NK-92 treated with Interleukin-12 subunit alpha and Interleukin-12 subunit beta, amount 100 ng/mL, for 24 hours (cell line): ENCODE measurements around the gene TMEM44.
"Not testable (repeated sequence)": the region's sequence is repeated elsewhere in the genome, so short reads cannot be mapped to it uniquely, and the experiment has no call there.

Experiments used
- DNase-seq: peaks from one replicate; lab custom pipeline; 2025; lab: John Stamatoyannopoulos, UW

Gene TMEM44

DNA sequence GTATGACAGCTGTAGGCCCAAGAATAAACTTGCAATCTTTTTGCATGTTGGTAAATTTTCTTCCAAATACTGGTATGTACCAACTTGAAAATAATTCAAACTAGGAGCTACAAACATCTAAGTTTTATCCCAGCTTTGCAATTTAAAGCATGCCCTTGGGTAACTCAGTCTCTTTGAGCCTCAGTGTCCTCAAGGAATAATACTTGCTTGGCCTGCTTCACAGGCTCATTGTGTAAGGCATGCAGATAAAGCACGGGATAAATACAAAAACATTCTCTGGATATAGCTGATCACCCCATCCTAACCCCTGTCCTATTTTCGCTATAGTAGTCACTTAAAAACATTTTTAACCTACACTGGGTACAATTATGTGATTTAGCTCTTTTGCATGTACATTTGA, 9.6 kb upstream of the TMEM44 start:
- no peak for DNase-seq

DNA sequence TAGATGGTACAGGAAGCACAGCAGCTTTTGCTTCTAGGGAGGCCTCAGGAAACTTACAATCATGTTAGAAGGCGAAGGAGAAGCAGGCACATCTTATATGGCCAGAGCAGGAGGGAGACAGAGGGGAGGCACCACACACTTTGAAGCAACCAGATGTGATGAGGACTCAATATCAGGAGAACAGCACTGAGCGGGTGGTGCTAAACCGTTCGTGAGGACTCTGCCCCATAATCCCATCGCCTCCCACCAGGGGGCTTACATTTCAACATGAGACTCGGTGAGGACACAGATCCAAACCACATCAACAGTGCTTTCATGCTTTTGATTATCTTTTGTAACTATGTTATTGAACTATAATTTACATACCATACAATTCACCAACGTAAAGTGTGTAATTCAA, 7.6 kb upstream of the TMEM44 start:
- no peak for DNase-seq

DNA sequence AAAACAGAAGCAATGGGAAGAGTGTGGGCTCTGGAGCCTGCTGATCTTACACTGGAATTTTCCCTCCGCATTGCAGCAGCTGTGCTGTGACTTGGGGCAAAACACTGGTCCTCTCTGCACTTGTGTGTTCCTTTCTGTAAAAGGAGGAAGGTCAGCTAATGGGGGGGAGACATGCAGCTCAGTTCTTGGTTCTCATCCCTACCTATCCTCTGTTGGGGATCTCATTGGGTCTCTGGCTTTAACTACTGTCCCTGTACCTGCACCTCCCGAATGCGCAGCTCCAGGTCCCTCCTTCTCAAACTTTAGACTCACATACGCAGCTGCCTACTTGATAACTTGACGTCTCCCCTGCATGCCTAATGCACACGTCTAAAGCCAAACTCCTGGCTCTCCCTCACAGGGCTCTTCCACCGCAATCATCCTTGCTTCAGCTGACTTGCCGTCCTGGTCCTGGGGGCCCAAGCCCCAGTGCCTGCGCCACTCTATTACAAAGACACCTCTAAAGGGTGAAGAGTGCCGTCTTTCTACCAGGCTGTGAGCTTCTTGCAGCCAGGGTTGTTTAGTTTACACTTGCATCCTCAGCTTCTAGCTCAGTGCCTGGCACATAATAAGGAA, 5.9 kb upstream of the TMEM44 start:
- DNase-seq: no peak

DNA sequence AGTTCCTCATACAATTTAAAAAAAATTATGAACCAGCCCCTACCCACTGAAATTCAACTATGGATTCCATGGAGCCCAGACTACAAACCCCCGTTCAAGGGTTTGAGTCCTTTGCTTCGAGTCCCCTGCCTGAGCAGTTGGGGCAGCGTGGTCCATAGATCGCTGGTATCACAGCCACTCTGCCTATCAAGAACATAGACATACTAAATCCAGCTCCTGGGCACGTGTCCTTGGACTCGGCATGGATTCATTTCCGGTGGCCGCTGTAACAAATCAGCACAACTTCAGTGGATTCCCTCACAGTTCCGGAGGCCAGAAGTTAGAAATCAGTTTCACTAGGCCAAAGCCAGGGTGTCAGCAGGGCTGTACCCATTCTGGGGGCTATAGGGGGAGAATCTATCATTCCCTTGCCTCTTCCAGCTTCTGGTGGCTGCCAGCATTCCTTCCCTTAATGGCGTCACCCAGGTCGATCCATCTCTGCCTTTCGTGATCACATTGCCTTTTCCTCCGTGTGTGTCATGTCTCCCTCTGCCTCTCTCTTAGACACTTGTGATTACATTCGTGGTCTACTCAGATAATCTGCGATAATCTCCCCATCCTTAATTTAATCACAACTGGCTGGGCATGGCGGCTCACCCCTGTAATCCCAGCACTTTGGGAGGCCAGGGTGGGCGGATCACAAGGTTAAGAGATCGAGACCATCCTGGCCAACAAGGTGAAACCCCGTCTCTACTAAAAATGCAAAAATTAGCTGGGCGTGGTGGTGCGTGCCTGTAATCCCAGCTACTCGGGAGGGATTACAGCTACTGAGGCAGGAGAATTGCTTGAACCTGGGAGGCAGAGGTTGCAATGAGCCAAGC, 4.6 kb upstream of the TMEM44 start:
- DNase-seq: no peak

DNA sequence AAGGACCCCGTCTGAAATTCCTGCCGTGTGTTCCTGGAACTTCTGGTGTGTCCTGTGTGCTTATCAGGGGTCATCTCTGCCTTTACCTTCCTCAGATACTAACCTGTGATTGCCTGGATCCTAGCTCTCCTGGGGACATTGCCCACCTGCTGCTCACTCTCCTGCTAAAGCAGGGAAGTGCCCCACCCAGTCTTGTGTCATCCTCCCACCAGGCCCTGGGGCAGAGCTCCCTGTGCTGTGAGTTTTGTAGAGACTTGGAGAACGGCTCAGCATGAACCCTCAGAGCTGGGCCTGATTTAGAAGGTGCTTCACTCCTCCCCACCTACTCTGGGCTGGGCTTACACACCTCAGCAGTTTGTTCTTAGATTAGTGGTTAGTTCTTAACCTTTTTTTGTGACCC, 3.8 kb upstream of the TMEM44 start:
- no peak for DNase-seq

DNA sequence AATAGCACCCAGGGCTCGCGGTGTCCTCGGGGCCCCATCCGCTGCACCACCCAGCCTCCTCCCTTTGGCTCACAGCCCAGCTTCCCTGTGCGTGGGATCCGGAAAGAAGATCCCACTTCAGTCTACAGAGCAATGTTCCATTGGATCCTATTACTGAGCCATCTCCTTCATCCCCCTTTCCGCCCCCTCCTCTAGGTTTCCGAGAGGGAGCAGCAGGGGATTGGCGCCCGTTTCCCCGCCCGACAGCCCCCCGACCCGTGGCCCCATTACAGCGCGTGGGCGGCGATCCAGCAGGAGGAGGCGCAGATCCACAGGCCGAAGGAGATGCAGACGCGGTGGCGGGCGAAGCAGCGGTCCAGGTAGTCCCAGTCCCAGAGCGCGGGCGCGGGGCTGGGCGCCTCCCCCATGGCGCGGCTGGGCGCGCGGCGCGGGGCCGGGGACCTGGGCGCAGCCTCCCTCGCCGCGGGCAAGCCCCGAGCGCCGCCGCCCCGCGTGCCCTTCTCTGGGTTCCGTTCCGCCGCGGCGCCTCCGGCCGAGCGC, 340 bp downstream of the TMEM44 start:
- DNase-seq: no peak

DNA sequence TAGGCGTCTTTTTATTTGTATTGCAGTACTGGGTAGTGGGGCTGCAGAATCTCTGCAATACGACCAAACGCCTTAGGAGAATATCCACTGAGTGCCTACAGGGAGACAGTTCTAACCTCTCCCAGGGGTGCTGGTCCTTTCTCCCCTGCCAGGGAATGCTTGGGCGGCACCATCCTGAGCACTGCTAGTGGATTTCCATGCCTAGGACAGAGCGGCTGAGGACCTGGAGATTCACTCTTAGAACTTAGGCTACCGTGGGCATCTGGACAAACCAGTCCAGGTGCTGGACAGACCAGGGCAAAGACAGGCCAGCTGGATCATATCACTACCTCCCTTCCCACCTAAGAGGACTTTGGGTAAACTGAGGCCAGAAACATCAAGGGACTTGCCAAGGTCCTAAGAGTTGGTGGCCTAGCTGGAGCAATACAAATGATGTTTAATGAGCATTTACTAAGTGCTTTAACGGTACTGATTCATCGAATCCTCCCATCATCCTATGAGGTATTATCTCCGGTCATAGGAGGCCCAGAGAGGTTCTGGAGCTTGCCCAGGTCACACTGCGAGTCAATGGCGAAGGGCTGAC, 902 bp downstream of the TMEM44 start:
- no peak for DNase-seq

DNA sequence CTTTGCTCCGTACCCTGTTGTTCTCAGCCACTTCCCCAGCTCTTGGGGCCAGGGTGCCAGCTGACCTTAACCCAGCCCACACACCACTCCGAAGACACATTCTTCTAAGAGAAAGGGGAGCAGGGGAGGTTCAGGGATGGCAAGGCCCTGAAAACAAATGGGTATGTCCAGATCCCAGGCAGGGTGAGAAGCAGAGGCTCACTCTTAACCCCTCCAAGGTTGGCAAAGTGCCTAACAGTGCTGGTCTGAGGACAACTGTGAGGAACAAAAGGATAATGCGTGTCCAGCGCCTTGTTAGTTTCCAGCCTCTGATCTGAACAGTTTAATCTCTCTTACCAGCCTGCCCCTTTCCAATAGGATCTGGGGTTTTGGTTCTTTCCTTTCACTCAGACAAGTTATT, 1.5 kb downstream of the TMEM44 start:
- DNase-seq: no peak

DNA sequence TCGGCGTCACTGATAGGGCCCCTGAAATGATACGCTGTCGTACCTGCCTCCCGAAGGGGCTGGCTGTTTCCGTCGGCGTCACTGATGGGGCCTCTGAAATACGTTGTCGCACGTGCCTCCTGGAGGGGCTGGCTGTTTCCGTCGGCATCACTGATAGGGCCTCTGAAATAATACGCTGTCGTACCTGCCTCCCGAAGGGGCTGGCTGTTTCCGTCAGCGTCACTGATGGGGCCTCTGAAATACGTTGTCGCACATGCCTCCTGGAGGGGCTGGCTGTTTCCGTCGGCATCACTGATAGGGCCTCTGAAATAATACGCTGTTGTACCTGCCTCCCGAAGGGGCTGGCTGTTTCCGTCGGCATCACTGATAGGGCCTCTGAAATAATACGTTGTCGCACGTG, 2.5 kb downstream of the TMEM44 start:
- not testable (repeated sequence) for DNase-seq

DNA sequence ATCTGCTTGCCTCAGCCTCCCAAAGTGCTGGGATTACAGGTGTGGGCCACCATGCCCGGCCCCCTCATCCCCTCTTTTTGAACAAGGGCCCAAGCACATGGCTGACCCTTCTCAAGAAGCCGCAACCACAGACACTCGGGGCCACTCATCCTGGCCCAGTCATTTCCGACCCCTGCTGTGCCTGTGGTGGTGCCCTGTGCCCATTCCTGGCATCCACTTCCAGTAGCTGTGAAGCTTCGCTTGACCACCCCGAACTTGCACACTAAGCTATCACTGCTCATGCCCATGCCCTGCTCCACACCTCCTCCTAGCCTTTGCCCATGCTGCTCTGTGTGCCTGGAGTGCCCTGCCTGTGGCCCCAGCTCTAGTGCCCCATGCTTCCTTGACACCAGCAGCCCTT, 8.3 kb downstream of the TMEM44 start:
- DNase-seq: no peak

DNA sequence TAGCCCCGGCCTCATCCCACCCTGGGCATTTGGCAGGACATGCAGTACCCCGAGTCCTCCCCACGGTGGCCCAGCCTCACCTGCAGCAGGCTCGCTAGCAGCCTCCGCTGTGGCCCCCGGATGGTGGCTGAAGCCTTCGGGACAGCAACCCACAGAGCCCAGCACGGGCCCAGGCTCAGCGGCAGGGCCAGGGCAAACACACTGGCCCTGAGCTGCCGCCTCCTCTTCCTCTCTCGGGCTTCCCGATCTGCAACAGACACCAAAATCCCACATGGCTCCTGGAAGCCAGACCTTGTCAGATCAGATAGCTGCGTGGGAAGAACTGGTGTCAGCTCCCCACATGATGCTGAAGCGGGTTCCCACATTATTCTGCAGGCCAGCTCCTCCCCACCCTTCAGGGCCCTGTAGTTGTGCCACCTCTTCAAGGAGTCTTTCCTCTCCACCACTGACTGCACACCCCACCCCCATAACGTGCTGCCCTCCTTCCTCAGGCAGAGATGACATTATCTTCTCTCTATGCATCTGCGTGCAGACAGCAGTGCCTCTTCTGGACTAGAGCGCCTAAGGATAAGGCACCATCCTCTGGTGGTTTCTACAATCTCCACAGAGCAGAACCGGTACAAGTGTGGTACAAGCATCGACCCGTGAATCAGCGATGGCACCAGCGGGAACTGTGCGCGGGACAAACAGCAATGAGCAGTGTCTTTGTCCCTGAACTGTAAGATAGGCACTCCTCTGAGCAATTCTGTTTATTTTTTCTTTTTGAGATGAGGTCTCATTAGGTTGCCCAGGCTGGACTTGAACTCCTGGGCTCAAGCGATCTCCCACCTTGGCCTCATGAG, 9.5 kb downstream of the TMEM44 start:
- DNase-seq: no peak

DNA sequence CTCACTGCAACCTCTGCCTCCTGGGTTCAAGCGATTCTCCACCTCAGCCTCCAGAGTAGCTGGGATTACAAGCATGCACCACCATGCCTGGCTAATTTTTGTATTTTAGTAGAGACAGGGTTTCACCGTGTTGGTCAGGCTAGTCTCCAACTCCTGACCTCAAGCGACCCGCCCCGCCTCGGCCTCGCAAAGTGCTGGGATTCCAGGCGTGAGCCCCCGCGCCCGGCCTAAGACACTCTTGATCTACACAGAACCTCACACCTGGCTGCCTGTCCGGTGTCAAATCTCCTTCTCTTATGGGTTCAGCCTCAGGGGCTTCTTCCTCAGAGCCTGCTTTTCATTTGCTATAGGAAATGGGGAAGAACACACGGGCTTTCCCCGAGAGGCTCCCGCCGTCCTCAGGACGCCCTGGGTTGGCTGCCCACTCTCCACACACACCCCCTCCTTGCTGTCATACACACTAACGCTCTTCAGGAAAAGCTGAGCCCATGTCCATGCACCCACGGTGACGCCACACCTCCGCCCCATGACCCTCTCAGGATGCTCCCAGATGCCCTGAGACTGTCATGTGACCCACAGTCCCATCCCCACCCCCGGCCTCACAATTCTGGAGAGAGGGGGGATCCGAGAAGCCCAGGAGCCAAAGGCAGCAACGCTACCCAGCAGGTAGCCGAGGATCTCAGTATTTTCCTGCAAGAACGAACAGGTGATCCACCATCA, 10.4 kb downstream of the TMEM44 start:
- no peak for DNase-seq

DNA sequence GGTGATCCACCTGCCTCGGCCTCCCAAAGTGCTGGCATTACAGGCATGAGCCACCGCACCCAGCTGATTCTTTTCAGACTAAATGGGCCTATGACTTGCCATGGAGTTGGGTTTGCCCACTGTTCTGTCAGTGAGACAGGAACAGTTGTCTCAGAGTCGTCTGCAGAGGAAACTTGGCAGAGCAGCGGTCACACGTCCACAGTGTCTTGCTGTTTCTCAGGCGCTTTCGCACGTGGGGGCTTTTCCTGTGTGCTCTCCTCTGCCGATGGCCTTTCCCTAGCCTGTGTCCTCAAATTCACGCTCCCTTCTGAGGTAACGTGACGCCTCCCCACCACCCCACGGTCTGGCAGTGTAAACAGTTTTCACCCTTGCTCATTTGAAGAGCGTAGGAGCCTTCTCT, 11.3 kb downstream of the TMEM44 start:
- DNase-seq: no peak

DNA sequence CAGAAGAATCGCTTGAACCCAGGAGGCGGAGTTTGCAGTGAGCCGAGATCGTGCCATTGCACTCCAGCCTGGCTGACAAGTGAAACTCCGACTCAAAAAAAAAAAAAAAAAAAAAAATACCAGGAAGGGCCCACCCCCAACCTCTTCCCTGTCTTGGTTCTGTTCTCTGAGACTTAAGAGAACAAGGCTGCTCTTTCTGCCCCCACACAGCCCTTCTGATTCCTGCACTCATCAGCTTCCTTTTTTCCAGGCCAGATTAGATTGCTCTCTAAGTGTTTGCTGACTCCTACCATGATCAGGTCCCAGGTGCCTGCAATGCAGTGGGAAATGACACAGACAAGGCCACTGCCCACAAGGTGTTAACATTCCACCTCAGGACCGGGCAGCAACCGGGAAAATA, 13.0 kb downstream of the TMEM44 start:
- DNase-seq: no peak

DNA sequence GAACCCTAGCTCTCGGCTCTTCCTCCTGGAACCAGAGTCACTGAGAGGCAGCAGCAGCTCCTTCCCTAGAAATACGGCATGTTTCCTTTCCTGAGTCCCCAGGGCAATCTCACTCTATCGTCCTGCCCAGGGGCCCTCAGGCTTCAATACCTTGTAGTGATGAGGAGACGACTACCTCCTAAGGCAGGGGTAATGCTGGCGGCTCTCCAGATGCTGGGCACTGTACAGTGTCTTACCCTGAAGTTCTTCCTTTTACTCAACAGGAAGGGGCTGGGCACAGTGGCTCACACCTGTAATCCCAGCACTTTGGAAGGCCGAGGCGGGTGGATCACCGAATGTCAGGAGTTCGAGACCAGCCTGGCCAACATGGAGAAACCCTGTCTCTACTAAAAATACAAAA, 13.5 kb downstream of the TMEM44 start:
- DNase-seq: no peak

DNA sequence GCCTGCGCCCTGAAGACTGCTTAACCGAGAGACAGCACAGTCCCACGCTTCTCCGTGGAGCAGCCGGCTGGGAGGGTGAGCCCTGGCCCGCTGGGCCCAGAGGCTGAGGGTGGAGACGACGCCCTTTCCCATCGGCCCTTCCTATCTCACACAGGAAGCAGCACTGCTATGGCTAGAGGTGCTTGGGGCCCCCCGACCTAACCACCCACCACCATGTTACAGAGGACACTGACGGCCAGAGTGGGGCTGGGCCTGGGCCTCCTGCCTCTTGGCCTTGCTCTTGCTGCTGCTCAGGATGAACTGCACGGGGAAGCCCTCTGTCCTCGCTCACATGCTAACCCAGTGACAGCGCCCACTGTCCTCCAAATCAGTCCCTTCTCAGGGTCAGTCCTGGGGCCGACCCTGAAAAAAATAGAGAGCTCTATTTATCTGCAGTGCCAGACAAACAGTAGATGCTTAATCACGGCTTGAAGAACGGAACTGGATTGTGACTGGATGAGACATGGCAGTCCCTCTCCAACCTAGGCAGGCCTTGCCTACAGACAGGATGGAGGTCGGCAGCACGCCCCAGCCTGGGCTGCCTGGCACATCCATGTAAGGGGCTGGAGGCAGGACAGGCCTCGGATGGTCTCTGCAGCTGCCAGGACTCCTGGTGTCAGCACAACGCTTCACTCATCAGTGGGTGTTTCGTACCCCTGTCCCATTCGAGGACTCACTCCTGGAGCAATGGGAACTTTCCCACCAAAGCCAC, 14.2 kb downstream of the TMEM44 start:
- no peak for DNase-seq

DNA sequence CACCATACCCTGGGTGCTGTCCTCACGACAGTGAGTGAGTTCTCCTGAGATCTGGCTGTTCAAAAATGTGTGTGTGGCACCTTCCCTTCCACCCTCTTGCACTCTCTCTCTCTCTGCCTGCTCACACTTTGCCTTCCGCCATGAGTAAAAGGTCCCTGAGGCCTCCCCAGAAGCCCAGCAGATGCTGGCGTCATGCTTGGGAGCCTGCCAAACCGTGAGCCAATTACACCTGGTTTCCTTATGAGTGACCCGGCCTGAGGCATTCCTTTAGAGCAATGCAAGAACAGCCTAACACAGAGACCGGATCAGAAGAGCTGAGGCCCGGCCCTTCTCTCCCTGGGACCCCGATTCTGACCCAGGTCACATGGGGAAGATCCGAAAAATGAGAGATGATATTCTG, 15.4 kb downstream of the TMEM44 start:
- DNase-seq: no peak

DNA sequence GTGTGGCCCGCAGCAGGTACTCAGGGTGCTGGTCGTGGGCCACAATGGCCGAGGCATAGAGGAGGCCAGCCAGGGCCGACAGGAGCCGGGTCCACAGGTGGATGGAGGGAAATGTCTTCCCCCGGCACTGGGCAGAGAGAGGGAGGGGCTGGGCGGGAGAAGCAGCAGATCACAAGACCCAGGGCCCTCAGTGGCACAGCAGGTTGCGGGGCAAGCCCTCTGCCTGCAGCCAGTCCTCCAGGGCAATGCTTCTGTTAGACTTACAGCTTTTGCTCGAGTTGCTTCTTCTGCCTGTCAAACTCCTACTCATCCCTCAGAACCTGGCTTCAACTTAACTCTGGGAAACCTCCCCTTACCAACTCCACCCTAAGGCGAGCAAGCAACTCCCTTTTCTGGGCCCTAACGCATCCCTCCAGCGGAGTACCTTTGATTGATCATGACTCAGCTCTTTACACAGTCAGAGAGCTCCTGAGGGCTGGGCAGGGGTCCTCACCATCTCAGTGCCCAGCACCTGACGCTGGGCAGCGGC, 16.0 kb downstream of the TMEM44 start:
- no peak for DNase-seq

DNA sequence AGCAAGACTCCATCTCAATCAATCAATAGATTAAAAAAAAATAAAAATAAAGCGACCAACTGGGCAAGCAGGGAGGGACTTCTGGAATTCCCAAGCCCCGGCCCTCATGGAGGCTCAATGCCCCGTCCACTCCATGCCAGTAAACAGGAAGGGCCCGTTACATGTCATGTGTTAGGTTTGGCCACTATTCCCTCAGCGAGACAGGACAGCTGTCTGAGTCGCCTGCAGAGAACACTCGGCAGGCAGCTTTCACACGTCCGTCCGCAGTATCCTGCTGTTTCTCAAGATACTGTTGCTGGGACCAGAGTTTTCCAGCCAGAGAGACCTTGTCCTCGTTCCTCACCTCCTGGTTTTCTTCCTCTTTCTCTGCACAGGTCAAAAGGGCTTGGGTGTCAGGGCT, 18.0 kb downstream of the TMEM44 start:
- DNase-seq: no peak

DNA sequence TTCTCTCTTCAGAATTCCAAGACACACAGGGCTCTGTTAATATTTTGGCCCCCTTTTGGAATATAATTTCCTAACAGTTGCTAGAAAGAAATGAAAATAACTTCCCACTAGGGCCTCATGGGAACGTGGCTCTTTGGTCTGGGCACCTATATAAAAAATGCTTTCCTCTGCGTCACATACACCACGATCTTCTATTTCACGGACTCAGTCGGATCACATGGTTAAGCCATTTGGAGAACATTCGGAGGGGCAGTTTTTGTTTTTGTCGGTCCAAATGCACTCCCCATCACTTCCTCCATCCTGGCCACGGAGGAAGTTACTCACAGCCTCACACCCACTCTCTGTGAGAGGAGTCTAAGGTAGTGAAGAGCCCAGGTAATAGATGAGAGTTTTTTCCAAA, 21.0 kb downstream of the TMEM44 start:
- DNase-seq: no peak

DNA sequence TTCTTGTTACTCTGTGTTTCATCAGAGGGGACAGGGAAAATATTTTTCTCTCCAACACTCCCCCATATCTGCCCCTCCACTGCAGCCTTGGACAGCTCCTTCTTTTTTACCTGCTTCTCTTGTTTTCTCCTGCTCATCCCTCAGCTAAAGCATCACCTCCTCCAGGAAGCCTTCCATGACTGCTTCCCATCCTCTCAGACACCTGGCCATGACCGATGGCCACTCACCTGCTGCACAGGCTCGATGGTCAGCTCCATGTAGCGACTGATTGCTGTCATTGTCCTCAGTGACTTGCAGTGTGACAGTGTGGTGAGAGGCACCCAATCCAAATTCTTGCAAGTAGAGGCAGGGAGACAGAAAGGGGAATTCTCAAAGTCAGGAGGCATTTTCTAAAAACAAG, 22.5 kb downstream of the TMEM44 start:
- no peak for DNase-seq
